ENCODE data around the gene SUSD1.

DNA sequence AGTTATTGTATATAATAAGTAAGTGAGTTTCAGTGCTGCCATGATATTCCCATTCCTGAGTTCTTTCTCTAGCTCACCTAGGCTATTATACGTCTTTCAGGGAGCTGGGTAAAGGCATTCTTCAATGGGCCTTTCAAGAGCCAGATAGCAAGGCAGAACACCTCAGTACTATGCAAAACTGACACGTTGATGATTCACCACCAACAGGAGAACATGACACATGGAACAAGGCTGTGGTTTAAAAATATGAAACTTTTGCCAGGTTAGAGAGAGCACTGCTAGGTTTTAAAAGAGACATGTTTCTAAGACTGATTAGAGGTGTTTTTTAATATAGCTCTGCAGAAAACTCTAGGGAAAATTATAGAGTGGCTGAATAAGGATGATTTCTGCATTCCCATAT is 182.6 kb downstream of the SUSD1 start:
- TF ChIP-seq, protein P1, sequence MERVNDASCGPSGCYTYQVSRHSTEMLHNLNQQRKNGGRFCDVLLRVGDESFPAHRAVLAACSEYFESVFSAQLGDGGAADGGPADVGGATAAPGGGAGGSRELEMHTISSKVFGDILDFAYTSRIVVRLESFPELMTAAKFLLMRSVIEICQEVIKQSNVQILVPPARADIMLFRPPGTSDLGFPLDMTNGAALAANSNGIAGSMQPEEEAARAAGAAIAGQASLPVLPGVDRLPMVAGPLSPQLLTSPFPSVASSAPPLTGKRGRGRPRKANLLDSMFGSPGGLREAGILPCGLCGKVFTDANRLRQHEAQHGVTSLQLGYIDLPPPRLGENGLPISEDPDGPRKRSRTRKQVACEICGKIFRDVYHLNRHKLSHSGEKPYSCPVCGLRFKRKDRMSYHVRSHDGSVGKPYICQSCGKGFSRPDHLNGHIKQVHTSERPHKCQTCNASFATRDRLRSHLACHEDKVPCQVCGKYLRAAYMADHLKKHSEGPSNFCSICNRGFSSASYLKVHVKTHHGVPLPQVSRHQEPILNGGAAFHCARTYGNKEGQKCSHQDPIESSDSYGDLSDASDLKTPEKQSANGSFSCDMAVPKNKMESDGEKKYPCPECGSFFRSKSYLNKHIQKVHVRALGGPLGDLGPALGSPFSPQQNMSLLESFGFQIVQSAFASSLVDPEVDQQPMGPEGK (CRISPR knock-in tag; IDR thresholded peaks at IDR 0.05; ENCODE audit: borderline replicate concordance) = no peak
- no peak for TF ChIP-seq SNAI2 (CRISPR knock-in tag; IDR thresholded peaks at IDR 0.05)
- TF ChIP-seq ZFP3 (CRISPR knock-in tag; IDR thresholded peaks at IDR 0.05) = no peak
- TF ChIP-seq ARNTL (CRISPR knock-in tag; IDR thresholded peaks at IDR 0.05; ENCODE audit: borderline replicate concordance, low read depth) = no peak
- no peak for TF ChIP-seq RARB (CRISPR knock-in tag; IDR thresholded peaks at IDR 0.05)
- no peak for TF ChIP-seq ZC3H10 (CRISPR knock-in tag; IDR thresholded peaks at IDR 0.05)
- no peak for TF ChIP-seq ZNF8 (CRISPR knock-in tag; IDR thresholded peaks at IDR 0.05)
- TF ChIP-seq, protein P2, sequence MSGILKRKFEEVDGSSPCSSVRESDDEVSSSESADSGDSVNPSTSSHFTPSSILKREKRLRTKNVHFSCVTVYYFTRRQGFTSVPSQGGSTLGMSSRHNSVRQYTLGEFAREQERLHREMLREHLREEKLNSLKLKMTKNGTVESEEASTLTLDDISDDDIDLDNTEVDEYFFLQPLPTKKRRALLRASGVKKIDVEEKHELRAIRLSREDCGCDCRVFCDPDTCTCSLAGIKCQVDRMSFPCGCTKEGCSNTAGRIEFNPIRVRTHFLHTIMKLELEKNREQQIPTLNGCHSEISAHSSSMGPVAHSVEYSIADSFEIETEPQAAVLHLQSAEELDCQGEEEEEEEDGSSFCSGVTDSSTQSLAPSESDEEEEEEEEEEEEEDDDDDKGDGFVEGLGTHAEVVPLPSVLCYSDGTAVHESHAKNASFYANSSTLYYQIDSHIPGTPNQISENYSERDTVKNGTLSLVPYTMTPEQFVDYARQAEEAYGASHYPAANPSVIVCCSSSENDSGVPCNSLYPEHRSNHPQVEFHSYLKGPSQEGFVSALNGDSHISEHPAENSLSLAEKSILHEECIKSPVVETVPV (CRISPR knock-in tag; IDR thresholded peaks at IDR 0.05) = no peak
- TF ChIP-seq ISL1 (CRISPR knock-in tag; IDR thresholded peaks at IDR 0.05) = no peak
- no peak for TF ChIP-seq TCF4 (CRISPR knock-in tag; IDR thresholded peaks at IDR 0.05; ENCODE audit: borderline replicate concordance)
- TF ChIP-seq ZFP30 (CRISPR knock-in tag; IDR thresholded peaks at IDR 0.05) = no peak
- TF ChIP-seq TOX (CRISPR knock-in tag; IDR thresholded peaks at IDR 0.05; ENCODE audit: borderline replicate concordance) = no peak
